HG03108 (cell line): ENCODE data around the gene EHBP1L1.
A peak's percentile ranks its signal among the peaks of the same experiment; 100 is the strongest.
"Not testable (repeated sequence)": the region's sequence is repeated elsewhere in the genome, so short reads cannot be mapped to it uniquely, and the experiment has no call there.

Source experiments
- ATAC-seq: cut with Tn5 transposase; IDR thresholded peaks from one replicate; pipeline ENCODE4 v1.9.1; 2021; ENCODE audit warnings: moderate library complexity; ENCODE audit not compliant: unreplicated experiment

Gene EHBP1L1

GRCh38 chr11:65633390-65634108 is 57.7 kb downstream of the EHBP1L1 start:
- ATAC-seq, result no peak

GRCh38 chr11:65634109-65634436 is 58.2 kb downstream of the EHBP1L1 start:
- no peak for ATAC-seq

GRCh38 chr11:65634440-65634839 is 58.6 kb downstream of the EHBP1L1 start:
- ATAC-seq, result no peak

- ATAC-seq, result no peak
Observed at GRCh38 chr11:65634905-65635731, 59.3 kb downstream of the EHBP1L1 start.

GRCh38 chr11:65636108-65637031 is 60.5 kb downstream of the EHBP1L1 start:
- no peak for ATAC-seq

GRCh38 chr11:65637032-65637557 is 61.2 kb downstream of the EHBP1L1 start:
- ATAC-seq, result no peak

GRCh38 chr11:65637794-65638419 is 62.1 kb downstream of the EHBP1L1 start, which contains the start of gene SIPA1:
Gene SIPA1 (plus strand): TSS chr11:65638101. CDS start chr11:65640922, 2,821 bp downstream.
- peak; percentile 32 for ATAC-seq

- ATAC-seq, result not testable (repeated sequence)
Observed at GRCh38 chr11:65639228-65639597, 63.4 kb downstream of the EHBP1L1 start.

GRCh38 chr11:65639623-65640482 is 64.0 kb downstream of the EHBP1L1 start:
- ATAC-seq, result peak; percentile 32

- no peak for ATAC-seq
Observed at GRCh38 chr11:65640483-65641296, 64.8 kb downstream of the EHBP1L1 start.

GRCh38 chr11:65641297-65642013 is 65.6 kb downstream of the EHBP1L1 start:
- ATAC-seq, result no peak
